K562 (cell line): ENCODE measurements around the gene FHDC1. TPM values are rescaled to one million over a fixed set of nuclear protein-coding genes. Genes with fewer than 3 reads are reported as not detected.

Experiments
- ATAC-seq: fragments of 200-7000 bp; cut with Tn5 transposase; 3 replicates; pipeline ENCODE4 v1.9.1; 2020; ENCODE audit warnings: moderate library complexity
- BruUV-seq: library from RNA; stranded (reverse); fragments of 400-500 nt; replicated peaks from 2 replicates; lab custom pipeline; 2021; lab: Mats Ljungman, UMichigan
- CTCF ChIA-PET: fragments of 300-600 bp; formaldehyde crosslinking; extraction: SDS; loops from one replicate; lab custom pipeline; 2021; ENCODE audit warnings: low intra/inter-chr PET ratio; lab: Yijun Ruan, JAX
- POLR2A ChIA-PET: fragments of 300-600, 350-650 bp; sonication (Branson Sonifier 250); formaldehyde crosslinking; extraction: SDS; loops from one replicate; lab custom pipeline; 2021; ENCODE audit warnings: antibody characterized with exemption, inconsistent platforms; lab: Yijun Ruan, JAX
- DNase-seq, 4 experiments: peaks; one replicate each; pipeline versions ENCODE4 v3.0.0 to v3.0.0-alpha.2; 2011 to 2018; ENCODE audit warnings: low spot score in 3 of 4, mixed read lengths in 3 of 4; ENCODE audit errors: extremely low read depth in 1 of 4
- FAIRE-seq: peaks from 2 replicates; lab custom pipeline; 2011; peaks lifted over from hg19 to GRCh38; lab: Jason Lieb, UNC
- H2AFZ ChIP-seq: 2 replicates; pipeline ENCODE4 v1.6.0; 2011; ENCODE audit warnings: low read depth, low read length, control low read depth, inconsistent platforms
- H3K27ac ChIP-seq: fragments of 200-600 bp; 3 replicates; pipeline ENCODE4 v1.8.0; 2011; ENCODE audit warnings: low read depth, mild to moderate bottlenecking, control low read depth, inconsistent platforms, low read length, moderate library complexity, mixed read lengths; ENCODE audit errors: extremely low read depth
- H3K27me3 ChIP-seq, 2 experiments: fragments of 300-600 bp in 1 of 2; 2 replicates in 1 of 2; 3 replicates in 1 of 2; pipeline versions ENCODE4 v1.6.0 to v1.8.0; 2011; ENCODE audit warnings: inconsistent platforms in 2 of 2, low read length in 2 of 2, mild to moderate bottlenecking in 1 of 2, mixed read lengths in 1 of 2, moderate library complexity in 1 of 2; ENCODE audit not compliant: control insufficient read depth in 2 of 2, insufficient read depth in 2 of 2
- H3K36me3 ChIP-seq: fragments of 300-600 bp; 3 replicates; pipeline ENCODE4 v1.8.0; 2011; ENCODE audit warnings: mild to moderate bottlenecking, low read length, inconsistent platforms; ENCODE audit not compliant: control insufficient read depth, insufficient read depth
- H3K4me1 ChIP-seq, 2 experiments: fragments of 200-600 bp in 1 of 2; replicated peaks in 1 of 2; 2 replicates in 1 of 2; 3 replicates in 1 of 2; pipeline versions ENCODE4 v1.5.1 to v1.8.0; 2011; ENCODE audit warnings: inconsistent platforms in 2 of 2, low read length in 2 of 2, mild to moderate bottlenecking in 1 of 2, mixed read lengths in 1 of 2, moderate library complexity in 1 of 2; ENCODE audit not compliant: control insufficient read depth in 2 of 2, insufficient read depth in 2 of 2
- H3K4me2 ChIP-seq: 2 replicates; pipeline ENCODE4 v1.6.1; 2011; ENCODE audit warnings: low read length, control low read depth, inconsistent platforms, mixed read lengths; ENCODE audit not compliant: insufficient read depth
- H3K4me3 ChIP-seq: fragments of 200-600 bp; sonication (generic), shearing (Covaris generic); 2 replicates; pipeline ENCODE4 v1.5.1; 2016; ENCODE audit warnings: control low read depth, inconsistent platforms
- H3K79me2 ChIP-seq: fragments of 200-600 bp; 3 replicates; pipeline ENCODE4 v1.8.0; 2011; ENCODE audit warnings: low read length, inconsistent platforms; ENCODE audit not compliant: control insufficient read depth, insufficient read depth
- H3K9ac ChIP-seq, 2 experiments: 2 replicates each; pipeline versions ENCODE4 v1.6.0 to v1.6.1; 2011; ENCODE audit warnings: low read depth in 2 of 2, low read length in 2 of 2, control low read depth in 1 of 2, inconsistent platforms in 1 of 2, mild to moderate bottlenecking in 1 of 2, mixed read lengths in 1 of 2; ENCODE audit not compliant: insufficient read depth in 1 of 2
- H3K9me1 ChIP-seq: one replicate; pipeline ENCODE4 v1.6.0; 2011; ENCODE audit warnings: inconsistent platforms, mild to moderate bottlenecking, low read length, moderate library complexity; ENCODE audit not compliant: control insufficient read depth, insufficient read depth
- H3K9me3 ChIP-seq: replicated peaks from 2 replicates; pipeline ENCODE4 v1.5.1; 2011; ENCODE audit warnings: low read depth, low read length, inconsistent platforms; ENCODE audit not compliant: control insufficient read depth, insufficient read depth
- H4K20me1 ChIP-seq: replicated peaks from 2 replicates; pipeline ENCODE4 v1.6.1; 2011; ENCODE audit warnings: low read length, inconsistent platforms, mixed read lengths; ENCODE audit not compliant: control insufficient read depth, insufficient read depth
- JUND ChIP-seq, 2 experiments: IDR thresholded peaks; 2 replicates in 1 of 2; 3 replicates in 1 of 2; pipeline ENCODE4 v1.6.1; 2011; ENCODE audit warnings: borderline replicate concordance in 2 of 2, low read depth in 2 of 2, low read length in 2 of 2, improper control_type of control experiment in 1 of 2, missing biosample characterization in 1 of 2, missing genetic modification characterization in 1 of 2, missing genetic modification reagents in 1 of 2
- PTTG1 ChIP-seq: fragments of 450-650 bp; IDR thresholded peaks from 2 replicates; pipeline ENCODE4 v1.6.1; 2016; ENCODE audit warnings: low read depth, mild to moderate bottlenecking, missing genetic modification characterization, missing compliant biosample characterization
- ZNF583 ChIP-seq: fragments of 250-450 bp; sonication (Bioruptor Pico); IDR thresholded peaks from 2 replicates; pipeline ENCODE4 v1.4.0; 2020
- in situ Hi-C: fragments of 300-500 bp; cut with MboI; formaldehyde crosslinking; loops from 4 replicates; pipeline ENCODE4 v1.15.0; 2018; ENCODE audit warnings: inconsistent platforms, mixed read lengths
- intact Hi-C: fragments of 100-400 bp; cut with micrococcal nuclease; formaldehyde crosslinking; loops from 2 replicates; pipeline ENCODE4 v1.14.2; 2022
- polyA plus RNA-seq, 8 experiments: library from polyadenylated mRNA; depleted of rRNA in 4 of 8; stranded (reverse) in 5 of 8; unstranded in 3 of 8; fragments of >200 nt; fragmentation: Nextera tagmentation in 2 of 8; fragmentation: Illumina TruSeq in 1 of 8; extraction: Ambion mirVana in 2 of 8; extraction: Trizol in 1 of 8; gene quantifications; 2 replicates each; pipeline versions ENCODE4 v1.2.1 to v1.2.3, GENCODE V29; 2011 to 2014; ENCODE audit warnings: inconsistent platforms in 1 of 8, missing spikeins in 1 of 8
- total RNA-seq, 7 experiments: library from RNA; depleted of rRNA in 6 of 7; stranded (reverse); fragments of >200 nt in 6 of 7; fragmentation: Illumina TruSeq in 2 of 7; extraction: Trizol in 2 of 7; gene quantifications; 2 replicates each; pipeline versions ENCODE4 v1.2.1 to v1.2.3, GENCODE V29; 2011 to 2021; ENCODE audit warnings: low replicate concordance in 1 of 7
- TF ChIP-seq, protein P1 (sequence below): fragments of 250-450 bp; sonication (Bioruptor Pico); IDR thresholded peaks from 2 replicates; pipeline ENCODE4 v1.5.0; 2022; ENCODE audit warnings: mild to moderate bottlenecking

FHDC1 gene
- total and polyA plus RNA-seq, 9 of the 15 experiments (the other 6 are each of a cell fraction or from before 2014, with no cell fraction given) = 0.01 to 0.43 (median 0.07) TPM

DNA sequence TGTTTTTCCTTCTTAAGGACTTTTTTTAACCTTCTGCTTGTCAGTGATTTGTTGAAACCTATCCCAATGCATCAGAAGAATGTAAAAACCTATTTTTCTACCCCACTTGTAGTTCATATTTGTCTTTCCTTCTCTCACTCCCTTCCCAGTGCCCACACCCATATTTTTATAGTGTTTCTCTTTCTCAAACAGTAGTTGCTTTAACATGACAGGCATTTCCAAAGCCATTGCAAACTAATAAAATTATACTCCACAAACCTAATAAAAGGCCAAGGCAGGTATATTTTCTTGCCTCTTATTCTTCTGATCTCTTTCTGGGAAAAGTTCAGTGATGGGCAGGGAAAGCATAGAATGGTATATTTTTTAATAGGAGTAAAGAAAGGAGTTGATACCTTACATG, 35.7 kb upstream of the FHDC1 start:
- no peak for FAIRE-seq
- in situ Hi-C loops = no loop called here
- ATAC-seq = no peak

More for the DNA sequence above, 35.7 kb upstream of the FHDC1 start:
- TF ChIP-seq PTTG1 (tag) (no peak), ZNF583 (CRISPR knock-in tag) (no peak), JUND (IDR thresholded peaks at IDR 0.05; ENCODE audit: borderline replicate concordance, low read depth, low read length) (no peak), JUND (tag; IDR thresholded peaks at IDR 0.05; ENCODE audit: borderline replicate concordance, low read depth, low read length) (no peak)
- TF ChIP-seq, protein P1, sequence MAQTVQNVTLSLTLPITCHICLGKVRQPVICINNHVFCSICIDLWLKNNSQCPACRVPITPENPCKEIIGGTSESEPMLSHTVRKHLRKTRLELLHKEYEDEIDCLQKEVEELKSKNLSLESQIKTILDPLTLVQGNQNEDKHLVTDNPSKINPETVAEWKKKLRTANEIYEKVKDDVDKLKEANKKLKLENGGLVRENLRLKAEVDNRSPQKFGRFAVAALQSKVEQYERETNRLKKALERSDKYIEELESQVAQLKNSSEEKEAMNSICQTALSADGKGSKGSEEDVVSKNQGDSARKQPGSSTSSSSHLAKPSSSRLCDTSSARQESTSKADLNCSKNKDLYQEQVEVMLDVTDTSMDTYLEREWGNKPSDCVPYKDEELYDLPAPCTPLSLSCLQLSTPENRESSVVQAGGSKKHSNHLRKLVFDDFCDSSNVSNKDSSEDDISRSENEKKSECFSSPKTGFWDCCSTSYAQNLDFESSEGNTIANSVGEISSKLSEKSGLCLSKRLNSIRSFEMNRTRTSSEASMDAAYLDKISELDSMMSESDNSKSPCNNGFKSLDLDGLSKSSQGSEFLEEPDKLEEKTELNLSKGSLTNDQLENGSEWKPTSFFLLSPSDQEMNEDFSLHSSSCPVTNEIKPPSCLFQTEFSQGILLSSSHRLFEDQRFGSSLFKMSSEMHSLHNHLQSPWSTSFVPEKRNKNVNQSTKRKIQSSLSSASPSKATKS = no peak
- TF ChIP-seq, all 486 proteins: peak for 0
- no peak overlapping the region for H2AFZ ChIP-seq
- no peaks in the 10 kb centered on the region for H3K79me2 ChIP-seq
- no peak overlapping the region for H3K4me2 ChIP-seq
- no peak overlapping the region for H3K4me3 ChIP-seq
- H3K9me3 ChIP-seq = no peaks in the 10 kb centered on the region
- no peaks in the 10 kb centered on the region for H3K27me3 ChIP-seq
- POLR2A ChIA-PET = no interaction called here
- no peak overlapping the region for H3K9ac ChIP-seq
- no peaks in the 10 kb centered on the region for H4K20me1 ChIP-seq
- peaks cover 0 to 4% of the 10 kb centered on the region in 2 experiments; a peak in 3 of 5 replicates for H3K4me1 ChIP-seq
- H3K36me3 ChIP-seq = no peaks in the 10 kb centered on the region
- no TSS peak for BruUV-seq
- DNase-seq = no peak
- intact Hi-C loops = no loop called here
- H3K9me1 ChIP-seq = no peaks in the 10 kb centered on the region
- H3K27ac ChIP-seq = no peak overlapping the region
- CTCF ChIA-PET = no interaction called here
